DOHH2 (cell line): Measurements from ENCODE around the gene DOCK1.

Source experiments
- H3F3A ChIP-seq: fragments of 200-600 bp; sonication (generic), shearing (Covaris generic); 2 replicates; pipeline ENCODE4 v1.6.0; 2016; ENCODE audit warnings: antibody characterized with exemption, mild to moderate bottlenecking; ENCODE audit not compliant: control insufficient read depth, insufficient read depth
- H3K27ac ChIP-seq: fragments of 200-600 bp; sonication (generic); 2 replicates; pipeline ENCODE4 v1.5.1; 2014; ENCODE audit warnings: low read depth, mild to moderate bottlenecking, low read length, moderate library complexity
- H3K27me3 ChIP-seq: fragments of 200-600 bp; sonication (generic); 2 replicates; pipeline ENCODE4 v1.6.1; 2014; ENCODE audit warnings: mild to moderate bottlenecking, low read length, mixed read lengths; ENCODE audit not compliant: control insufficient read depth
- H3K36me3 ChIP-seq: fragments of 200-600 bp; sonication (generic); 2 replicates; pipeline ENCODE4 v1.6.1; 2014; ENCODE audit warnings: mild to moderate bottlenecking, low read length, moderate library complexity, mixed read lengths; ENCODE audit not compliant: control insufficient read depth
- H3K4me1 ChIP-seq: fragments of 200-600 bp; sonication (generic); 2 replicates; pipeline ENCODE4 v1.6.1; 2014; ENCODE audit warnings: mild to moderate bottlenecking, low read length, mixed read lengths; ENCODE audit not compliant: control insufficient read depth
- H3K4me2 ChIP-seq: fragments of 200-600 bp; sonication (generic); 2 replicates; pipeline ENCODE4 v1.6.0; 2014; ENCODE audit warnings: mild to moderate bottlenecking, low read length, moderate library complexity
- H3K4me3 ChIP-seq: fragments of 200-600 bp; sonication (generic); 2 replicates; pipeline ENCODE4 v1.5.1; 2014; ENCODE audit warnings: mild to moderate bottlenecking, low read length, mixed read lengths
- H3K79me2 ChIP-seq: fragments of 200-600 bp; sonication (generic); 2 replicates; pipeline ENCODE4 v1.6.1; 2014; ENCODE audit warnings: mild to moderate bottlenecking, low read length, mixed read lengths; ENCODE audit not compliant: control insufficient read depth
- H3K9me2 ChIP-seq: fragments of 200-600 bp; sonication (generic); replicated peaks from 2 replicates; pipeline ENCODE4 v1.6.1; 2014; ENCODE audit warnings: mild to moderate bottlenecking, low read length, mixed read lengths; ENCODE audit not compliant: control insufficient read depth
- H3K9me3 ChIP-seq: fragments of 200-600 bp; sonication (generic); 2 replicates; pipeline ENCODE4 v1.6.1; 2014; ENCODE audit warnings: antibody characterized with exemption, low read length, mixed read lengths; ENCODE audit not compliant: control insufficient read depth, insufficient read depth
- H4K20me1 ChIP-seq: fragments of 200-600 bp; sonication (generic); 2 replicates; pipeline ENCODE4 v1.6.0; 2014; ENCODE audit warnings: low read depth, mild to moderate bottlenecking, antibody characterized with exemption, low read length, moderate library complexity; ENCODE audit not compliant: control insufficient read depth, insufficient read depth
- CTCF ChIP-seq: fragments of 200-600 bp; sonication (generic); IDR thresholded peaks from one replicate; pipeline ENCODE4 v1.5.1; 2014; ENCODE audit warnings: antibody characterized with exemption, mild to moderate bottlenecking, low read depth, low read length; ENCODE audit not compliant: poor library complexity, severe bottlenecking
- EZH2phosphoT487 ChIP-seq: fragments of 200-600 bp; sonication (generic); IDR thresholded peaks from 2 replicates; pipeline ENCODE4 v1.6.1; 2017; ENCODE audit warnings: borderline replicate concordance, mild to moderate bottlenecking, antibody characterized with exemption, low read length, moderate library complexity, mixed read lengths

Gene DOCK1

DNA sequence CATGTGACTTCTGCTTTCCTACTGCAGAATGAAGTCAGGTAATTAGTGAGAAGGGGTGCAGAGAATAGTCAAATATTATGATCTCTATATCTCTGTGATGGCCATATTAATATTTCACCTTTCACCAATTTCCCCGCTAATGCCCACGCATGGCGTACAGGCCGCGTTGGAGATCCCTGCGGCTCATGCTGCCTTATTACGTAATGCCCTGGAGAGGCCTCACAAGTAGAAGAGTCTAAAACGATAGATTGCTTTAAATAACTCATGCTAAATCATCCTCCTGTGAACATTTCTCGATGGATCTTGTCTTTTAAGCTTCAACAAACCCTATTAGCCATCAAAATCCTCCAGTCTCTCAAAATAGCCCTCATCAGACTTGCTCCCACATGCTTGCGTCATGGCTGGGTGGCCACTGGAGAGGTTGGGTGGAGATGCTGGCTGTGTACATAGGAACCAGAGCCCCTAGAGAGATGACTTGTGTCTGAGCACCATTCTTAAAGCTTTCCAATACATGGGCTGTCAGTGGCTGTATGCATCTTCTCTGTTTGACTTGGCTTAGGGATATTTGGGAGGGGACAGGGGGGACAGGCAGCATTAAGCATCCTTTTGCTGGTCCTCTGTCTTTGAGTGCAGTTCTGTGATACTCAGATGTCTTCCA is 370.7 kb downstream of the DOCK1 start:
- H4K20me1 ChIP-seq: no peaks in the 10 kb centered on the region
- H3K9me2 ChIP-seq: no peaks in the 10 kb centered on the region
- H3K4me2 ChIP-seq: no peak overlapping the region
- H3F3A ChIP-seq: no peaks in the 10 kb centered on the region
- no peak overlapping the region for H3K4me3 ChIP-seq
- no peaks in the 10 kb centered on the region for H3K36me3 ChIP-seq
- no peaks in the 10 kb centered on the region for H3K9me3 ChIP-seq
- no peaks in the 10 kb centered on the region for H3K4me1 ChIP-seq
- no peaks in the 10 kb centered on the region for H3K79me2 ChIP-seq
- H3K27me3 ChIP-seq: no peaks in the 10 kb centered on the region
- TF ChIP-seq EZH2phosphoT487 (no peak), CTCF (no peak)
- no peak overlapping the region for H3K27ac ChIP-seq

DNA sequence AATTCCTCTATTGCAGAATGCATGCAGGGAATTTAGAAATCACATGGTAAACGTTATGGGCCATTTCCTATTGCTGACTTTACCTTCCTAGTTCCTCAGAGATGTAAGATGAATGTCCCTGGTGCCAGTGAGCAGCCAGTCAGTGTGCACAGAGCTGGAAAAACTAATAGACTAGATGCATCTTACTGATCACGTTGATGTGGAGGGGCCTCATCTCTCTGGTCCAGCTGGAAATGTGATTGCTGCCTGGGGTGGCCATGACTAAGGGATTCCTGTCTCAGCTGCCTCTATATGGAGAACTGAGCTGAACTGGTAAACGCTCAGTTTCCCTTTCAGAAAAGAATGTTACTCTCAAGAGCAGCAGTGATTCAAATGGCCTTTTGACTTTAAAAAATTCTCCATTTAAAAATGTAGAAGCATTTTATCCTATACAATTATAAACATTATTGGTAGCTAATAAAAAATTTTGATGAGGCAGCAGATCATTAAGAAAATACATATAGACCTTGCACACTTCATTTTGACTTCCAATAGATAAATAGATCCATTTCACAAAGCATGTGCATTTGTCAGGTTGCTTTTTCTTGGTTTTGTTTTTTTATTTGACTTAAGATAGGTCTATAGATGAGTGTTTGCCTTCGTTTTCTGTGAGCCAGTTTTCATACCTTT is 371.7 kb downstream of the DOCK1 start:
- Histone ChIP-seq H3K36me3 (no peaks in the 10 kb centered on the region), H4K20me1 (no peaks in the 10 kb centered on the region), H3K27ac (no peak overlapping the region), H3K4me1 (no peaks in the 10 kb centered on the region), H3K9me3 (no peaks in the 10 kb centered on the region), H3K4me2 (no peak overlapping the region), H3F3A (no peaks in the 10 kb centered on the region), H3K4me3 (no peak overlapping the region), H3K79me2 (no peaks in the 10 kb centered on the region), H3K27me3 (no peaks in the 10 kb centered on the region), H3K9me2 (no peaks in the 10 kb centered on the region)
- no peak for TF ChIP-seq CTCF
- TF ChIP-seq EZH2phosphoT487: no peak

DNA sequence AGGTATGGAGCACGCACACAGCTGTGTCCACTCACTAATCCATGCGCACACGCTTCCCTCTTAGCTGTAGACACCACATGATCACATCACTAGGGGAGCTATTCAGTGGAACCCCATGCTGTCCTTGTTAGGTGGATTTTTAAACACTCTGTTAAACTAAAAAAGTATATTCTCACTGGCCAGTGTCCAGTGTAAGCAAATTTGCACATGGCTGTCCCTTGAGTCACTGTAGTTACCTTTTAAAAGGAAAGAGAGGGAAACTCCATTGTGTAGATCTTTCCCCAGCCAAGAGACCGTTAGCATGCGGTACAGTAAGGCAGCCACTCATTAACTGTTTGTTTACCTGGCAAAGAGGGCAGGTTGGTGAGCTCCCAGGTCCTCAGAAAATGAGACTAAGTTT is 372.8 kb downstream of the DOCK1 start:
- no peaks in the 10 kb centered on the region for H3F3A ChIP-seq

More for the DNA sequence above, 372.8 kb downstream of the DOCK1 start:
- H3K4me1 ChIP-seq: no peaks in the 10 kb centered on the region
- H3K9me2 ChIP-seq: no peaks in the 10 kb centered on the region
- no peak overlapping the region for H3K27ac ChIP-seq
- no peak overlapping the region for H3K4me2 ChIP-seq
- no peak for TF ChIP-seq CTCF
- no peak for TF ChIP-seq EZH2phosphoT487
- no peaks in the 10 kb centered on the region for H3K36me3 ChIP-seq
- no peak overlapping the region for H3K4me3 ChIP-seq
- no peaks in the 10 kb centered on the region for H4K20me1 ChIP-seq
- no peaks in the 10 kb centered on the region for H3K27me3 ChIP-seq
- H3K9me3 ChIP-seq: no peaks in the 10 kb centered on the region
- no peaks in the 10 kb centered on the region for H3K79me2 ChIP-seq
